ENCODE measurements around the gene PTPRO. TPM values are rescaled to one million over a fixed set of nuclear protein-coding genes. Genes with fewer than 3 reads are reported as not detected.

The PTPRO gene
- total and polyA plus RNA-seq, 10 of the 15 experiments (the other 5 are each of a cell fraction or from before 2014, with no cell fraction given), result 1.2 to 5.3 (median 3.5) TPM

- no peaks in the 10 kb centered on the region for H3K36me3 ChIP-seq (ENCODE audit: control insufficient read depth in 2 of 2, insufficient read depth in 2 of 2, low read length in 1 of 2)
- BruUV-seq (replicated peaks), result no TSS peak
- SMC1A ChIA-PET (ENCODE audit: uncharacterized antibody, unreplicated experiment), result no interaction called here
- H4K20me1 ChIP-seq (ENCODE audit: control insufficient read depth, insufficient read depth), result no peaks in the 10 kb centered on the region
- 67% methylated on average over 2 of the region's 2 CpGs for WGBS (ENCODE audit: insufficient coverage, insufficient replicate concordance, low lambda C conversion rate, missing lambda C conversion rate)
- no peaks in the 10 kb centered on the region for H3K4me1 ChIP-seq (ENCODE audit: control insufficient read depth, insufficient read depth, low read length)
- no peak overlapping the region for H3K9ac ChIP-seq (ENCODE audit: control insufficient read depth, insufficient read depth, low read length)
- POLR2A ChIA-PET, result no interaction called here
- H3K4me2 ChIP-seq (ENCODE audit: control insufficient read depth, insufficient read depth), result no peak overlapping the region
- no peak overlapping the region for H3K27ac ChIP-seq (ENCODE audit: control insufficient read depth, insufficient read depth)
- H2AFZ ChIP-seq (ENCODE audit: control insufficient read depth, low read depth, low read length), result no peak overlapping the region
- RAD21 ChIA-PET (ENCODE audit: unreplicated experiment), result no interaction called here
- CTCF ChIA-PET, result no interaction called here
- DNase-seq (ENCODE audit: low read depth, low spot score) (no peak), FAIRE-seq (no peak), ATAC-seq (no peak)
- no peaks in the 10 kb centered on the region for H3K27me3 ChIP-seq (replicated peaks in 1 of 2; ENCODE audit: control insufficient read depth in 2 of 2, insufficient read depth in 2 of 2, low read length in 1 of 2)
- no peaks in the 10 kb centered on the region for H3K9me3 ChIP-seq (replicated peaks; ENCODE audit: control insufficient read depth, insufficient read depth, low read length)
- H3K79me2 ChIP-seq (ENCODE audit: control insufficient read depth, insufficient read depth, low read length), result no peaks in the 10 kb centered on the region
- in situ Hi-C loops (cut with MboI) (no loop called here), intact Hi-C loops (cut with micrococcal nuclease; ENCODE audit: unreplicated experiment) (no loop called here)
- no peak overlapping the region for H3K4me3 ChIP-seq
- no peak for TF ChIP-seq ATF2 (IDR thresholded peaks at IDR 0.05; ENCODE audit: low read length)
These were observed 18.0 kb upstream of the PTPRO start for GRCh38 chr12:15304296-15304695.

- intact Hi-C loops (cut with micrococcal nuclease; ENCODE audit: unreplicated experiment) (no loop called here), in situ Hi-C loops (cut with MboI) (no loop called here)
- TF ChIP-seq BCLAF1 (IDR thresholded peaks at IDR 0.05) (no peak), IRF5 (IDR thresholded peaks at IDR 0.05; ENCODE audit: borderline replicate concordance) (no peak), IRF3 (IDR thresholded peaks at IDR 0.05) (no peak)
- ChIA-PET POLR2A (no interaction called here), CTCF (no interaction called here), SMC1A (ENCODE audit: uncharacterized antibody, unreplicated experiment) (no interaction called here), RAD21 (ENCODE audit: unreplicated experiment) (no interaction called here)
- H3K36me3 ChIP-seq (ENCODE audit: control insufficient read depth in 2 of 2, insufficient read depth in 2 of 2, low read length in 1 of 2), result no peaks in the 10 kb centered on the region
- no peak for DNase-seq (ENCODE audit: low read depth, low spot score)
- 37% methylated on average over 3 of the region's 3 CpGs for WGBS (ENCODE audit: insufficient coverage, insufficient replicate concordance, low lambda C conversion rate, missing lambda C conversion rate)
- H3K27ac ChIP-seq (ENCODE audit: control insufficient read depth, insufficient read depth), result no peak overlapping the region
- H3K4me1 ChIP-seq (ENCODE audit: control insufficient read depth, insufficient read depth, low read length), result no peaks in the 10 kb centered on the region
- no peak overlapping the region for H3K9ac ChIP-seq (ENCODE audit: control insufficient read depth, insufficient read depth, low read length)
- H4K20me1 ChIP-seq (ENCODE audit: control insufficient read depth, insufficient read depth), result no peaks in the 10 kb centered on the region
- no peak for ATAC-seq
- no peaks in the 10 kb centered on the region for H3K9me3 ChIP-seq (replicated peaks; ENCODE audit: control insufficient read depth, insufficient read depth, low read length)
- H3K27me3 ChIP-seq (replicated peaks in 1 of 2; ENCODE audit: control insufficient read depth in 2 of 2, insufficient read depth in 2 of 2, low read length in 1 of 2), result no peaks in the 10 kb centered on the region
- H2AFZ ChIP-seq (ENCODE audit: control insufficient read depth, low read depth, low read length), result no peak overlapping the region
- FAIRE-seq, result no peak
- H3K4me3 ChIP-seq, result no peak overlapping the region
- H3K79me2 ChIP-seq (ENCODE audit: control insufficient read depth, insufficient read depth, low read length), result no peaks in the 10 kb centered on the region
- H3K4me2 ChIP-seq (ENCODE audit: control insufficient read depth, insufficient read depth), result no peak overlapping the region
- no TSS peak for BruUV-seq (replicated peaks)
These were observed 15.7 kb upstream of the PTPRO start for GRCh38 chr12:15306605-15307004.

Measured in GM12878 (cell line).